GM12873 (cell line): ENCODE data around the gene DKC1.

Source experiments
- CTCF ChIP-seq: IDR thresholded peaks from 2 replicates; pipeline ENCODE4 v1.5.1; 2012; ENCODE audit warnings: low read depth, mild to moderate bottlenecking, moderate library complexity, low read length, control low read depth; ENCODE audit not compliant: insufficient read depth; ENCODE audit errors: missing control alignments

The DKC1 gene

GRCh38 chrX:154721155-154721554, 41.5 kb upstream of the DKC1 start:
- no peak for TF ChIP-seq CTCF

- TF ChIP-seq CTCF: no peak
These were observed 37.5 kb upstream of the DKC1 start for GRCh38 chrX:154724993-154725756.

GRCh38 chrX:154727418-154727817, 35.2 kb upstream of the DKC1 start:
- TF ChIP-seq CTCF: no peak

- no peak for TF ChIP-seq CTCF
These were observed 34.8 kb upstream of the DKC1 start for GRCh38 chrX:154727871-154728270.

DNA sequence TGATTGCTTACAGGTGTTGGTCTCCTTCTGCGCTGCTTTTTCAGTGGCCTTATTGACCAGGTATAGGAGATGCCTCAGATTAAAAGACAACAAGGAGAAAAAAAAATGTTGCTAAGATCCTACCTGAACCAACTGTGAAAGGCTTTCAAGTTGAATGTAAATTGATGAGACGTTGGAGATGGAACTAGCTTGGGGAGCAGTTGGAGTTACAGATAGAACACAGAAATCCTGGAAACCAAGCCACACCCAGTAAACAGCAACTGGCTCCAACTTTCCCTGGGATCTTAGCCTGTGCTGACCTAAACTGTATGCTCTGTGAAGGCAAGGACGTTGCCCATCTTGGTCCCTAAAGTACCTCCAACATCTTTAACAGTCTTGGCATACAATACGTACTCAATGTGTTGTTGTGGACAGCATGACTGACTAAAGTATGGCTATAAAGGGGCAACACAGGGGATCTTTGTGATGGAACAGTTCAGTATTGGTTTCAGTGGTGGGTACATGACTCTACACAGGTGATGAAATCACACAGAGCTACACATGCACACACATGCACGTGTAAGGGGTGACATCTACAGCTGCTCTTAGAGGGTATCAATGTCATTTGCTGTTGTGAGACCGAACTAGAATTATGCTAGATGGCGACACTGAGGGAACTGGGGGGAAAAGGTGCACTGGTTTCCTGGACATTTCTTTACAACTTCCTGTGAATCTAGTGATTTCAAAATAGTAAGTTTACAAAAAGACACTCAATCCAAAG, 34.1 kb upstream of the DKC1 start:
- TF ChIP-seq CTCF: no peak

DNA sequence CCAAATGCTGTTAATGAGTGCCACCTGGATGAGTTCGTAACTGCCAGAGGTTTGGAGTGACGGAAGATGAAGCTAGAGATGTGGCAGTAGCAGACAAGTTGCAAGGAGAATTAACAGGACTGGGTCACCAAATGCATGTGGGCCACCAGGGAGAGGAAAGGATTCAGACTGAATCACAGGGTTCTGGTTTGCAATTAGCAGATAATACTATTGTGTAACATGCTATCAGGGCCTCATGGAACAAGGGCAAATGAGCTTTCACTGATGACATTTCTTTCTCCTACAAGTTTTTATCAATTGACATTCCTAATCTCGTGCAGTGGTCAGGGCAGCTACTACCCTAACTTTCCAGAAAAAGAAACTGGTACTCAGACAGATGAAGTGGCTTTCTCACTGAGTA, 33.2 kb upstream of the DKC1 start:
- TF ChIP-seq CTCF: no peak

- TF ChIP-seq CTCF: no peak
These were observed 32.3 kb upstream of the DKC1 start for GRCh38 chrX:154730253-154730891.
